ENCODE data around the gene WBP11.
A peak's percentile ranks its signal among the peaks of the same experiment; 100 is the strongest.

The WBP11 gene

DNA sequence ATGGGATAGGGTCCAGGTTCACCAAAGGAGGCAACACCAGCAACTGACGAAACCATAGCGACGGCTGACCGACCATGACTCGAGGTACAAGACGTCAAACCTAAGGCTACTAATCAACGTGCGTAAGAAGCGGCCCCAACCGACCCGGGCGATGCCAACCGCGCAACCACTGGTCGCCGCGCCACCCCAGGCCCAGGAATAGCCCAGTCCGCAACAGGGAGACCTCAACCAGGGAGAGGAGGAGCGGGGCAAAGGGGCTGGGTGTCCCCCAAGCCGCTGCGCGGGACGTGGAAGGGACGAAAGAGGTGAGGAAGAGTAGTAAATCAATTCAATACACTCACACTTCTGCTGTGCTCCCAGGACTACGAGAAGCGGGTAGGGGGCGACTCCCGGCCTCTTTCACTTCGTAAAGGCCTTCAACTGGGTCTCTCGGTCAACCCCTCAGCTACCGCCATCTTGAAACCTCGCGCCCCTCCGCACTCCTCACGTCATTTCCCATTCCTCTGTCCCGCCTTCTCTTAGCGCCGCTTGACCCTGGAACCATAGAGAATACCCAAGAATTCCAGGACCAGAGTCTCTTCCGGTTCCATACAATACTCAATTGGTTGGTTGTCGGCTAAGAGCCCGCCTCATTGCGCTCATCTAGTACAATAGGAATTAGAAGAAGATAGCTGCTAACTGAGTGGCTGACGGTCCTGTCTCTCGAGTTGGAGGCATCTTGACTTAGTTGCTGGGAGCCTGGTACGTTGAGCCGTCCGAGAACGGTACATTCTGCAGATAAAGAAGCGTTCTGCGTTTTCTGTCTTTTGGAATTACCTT lies at the start of gene WBP11, which contains the start of gene C12orf60:
Gene WBP11 (minus strand): TSS at position 468 of the 819 bp plus-strand sequence. CDS start 2,095 bp downstream, outside the sequence.
Gene C12orf60 (plus strand): TSS at position 660 of the 819 bp plus-strand sequence. CDS start 19,266 bp downstream, outside the sequence.
- peak; percentile 31 to 98 (median 89) for DNase-seq

DNA sequence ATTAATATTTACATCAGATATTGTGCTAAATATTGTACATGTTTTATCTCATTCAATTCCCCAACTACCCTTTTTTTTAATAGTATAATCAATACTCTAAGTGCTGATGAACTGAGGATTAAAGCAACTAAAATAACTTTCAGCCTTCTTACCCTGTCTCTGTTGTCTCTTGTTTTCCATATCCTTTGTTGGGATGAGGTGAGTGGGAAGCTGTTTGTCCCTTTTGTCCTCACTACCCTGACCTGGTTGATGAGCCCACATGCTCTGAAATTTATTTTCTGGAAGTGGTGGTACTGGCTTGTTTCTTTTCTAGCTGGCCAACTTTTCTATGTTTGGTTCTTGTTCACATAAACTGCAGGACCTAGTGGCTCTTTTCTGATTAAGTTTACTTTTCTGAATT lies 49.6 kb upstream of the WBP11 start:
- no peak for DNase-seq

DNA sequence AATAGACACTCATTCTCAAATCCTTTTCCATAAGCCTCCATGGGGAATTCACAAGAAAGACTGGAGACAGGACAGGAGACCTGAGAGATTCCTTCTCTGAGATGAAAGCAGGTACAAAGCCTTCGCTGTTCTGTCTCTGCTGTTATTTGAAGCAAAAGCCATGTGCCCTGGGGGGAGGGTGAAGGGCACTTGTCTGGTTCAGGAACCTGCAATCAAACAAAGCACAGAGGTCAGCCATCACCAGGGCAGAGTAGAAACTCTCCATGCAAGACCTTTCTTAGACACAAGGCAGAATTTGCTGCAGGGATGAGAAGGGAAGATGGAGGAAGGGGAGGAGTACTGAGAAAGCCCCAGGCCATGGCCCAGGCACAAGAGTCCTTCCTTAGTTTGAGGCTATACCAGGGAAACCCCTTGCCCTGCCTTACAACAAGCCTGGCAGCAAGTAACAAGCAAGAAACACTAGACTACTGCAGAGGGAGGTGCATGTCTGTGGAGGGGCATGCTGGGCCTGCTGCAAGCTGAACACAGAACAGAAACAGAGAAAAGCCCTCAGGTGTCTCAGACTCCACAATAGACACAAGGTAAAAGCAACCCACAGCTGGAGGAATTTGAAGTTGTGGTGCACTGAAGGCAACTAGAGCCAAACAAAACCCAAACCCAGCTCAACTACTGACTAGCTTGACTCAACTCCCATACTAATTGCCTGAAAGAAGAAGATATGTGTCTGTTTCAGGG lies 47.8 kb upstream of the WBP11 start:
- DNase-seq, result no peak

DNA sequence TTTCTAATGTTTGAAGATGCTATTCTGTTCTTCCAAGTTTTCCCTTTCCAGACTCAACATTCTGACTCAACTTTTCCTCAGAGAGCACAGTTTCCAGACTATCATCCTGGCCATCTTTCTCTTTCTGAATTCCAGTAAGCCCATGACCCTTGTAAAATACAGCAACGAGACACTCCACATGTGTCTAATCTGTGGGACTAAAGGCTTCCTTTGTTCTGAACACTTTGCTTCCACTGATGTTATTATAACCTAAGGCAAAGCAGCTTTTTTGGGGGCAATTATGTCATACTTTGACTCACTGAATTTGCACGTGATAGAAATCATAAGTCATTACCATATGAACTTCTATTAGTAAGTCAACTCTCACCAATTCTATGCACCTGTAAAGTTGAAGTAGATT lies 46.4 kb upstream of the WBP11 start:
- DNase-seq, result no peak

DNA sequence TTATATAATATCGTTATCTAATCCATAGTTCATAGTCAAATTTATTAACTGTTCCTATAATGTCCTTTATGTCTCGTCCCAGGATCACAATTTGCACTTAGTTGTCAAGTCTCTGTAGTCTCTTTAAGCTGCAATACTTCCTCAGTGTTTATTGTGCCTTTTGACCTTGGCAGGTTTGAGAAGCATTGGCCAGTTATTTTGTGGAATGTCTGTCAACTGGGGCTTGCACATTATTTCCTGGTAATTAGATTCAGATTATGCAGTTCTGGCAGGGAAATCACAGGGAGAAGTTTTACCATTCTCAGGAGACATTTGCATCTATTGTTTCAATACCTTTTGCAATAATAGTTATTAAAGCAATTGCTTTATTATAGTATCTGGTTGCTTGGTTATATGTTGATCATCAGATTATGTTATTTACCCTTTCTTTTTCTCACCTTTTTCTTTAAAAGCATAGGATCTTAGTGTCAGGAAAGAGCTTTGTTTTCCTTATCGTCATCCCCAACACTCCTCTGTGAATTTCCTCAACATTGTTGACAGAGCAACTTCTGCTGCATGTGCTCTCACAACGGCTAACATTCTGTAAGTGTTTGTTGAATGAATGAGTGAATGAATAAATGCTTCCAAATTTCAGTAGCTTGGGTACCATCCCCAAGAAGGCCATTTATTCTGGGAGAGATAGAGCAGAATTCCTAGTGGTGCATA lies 43.8 kb upstream of the WBP11 start:
- no peak for DNase-seq

DNA sequence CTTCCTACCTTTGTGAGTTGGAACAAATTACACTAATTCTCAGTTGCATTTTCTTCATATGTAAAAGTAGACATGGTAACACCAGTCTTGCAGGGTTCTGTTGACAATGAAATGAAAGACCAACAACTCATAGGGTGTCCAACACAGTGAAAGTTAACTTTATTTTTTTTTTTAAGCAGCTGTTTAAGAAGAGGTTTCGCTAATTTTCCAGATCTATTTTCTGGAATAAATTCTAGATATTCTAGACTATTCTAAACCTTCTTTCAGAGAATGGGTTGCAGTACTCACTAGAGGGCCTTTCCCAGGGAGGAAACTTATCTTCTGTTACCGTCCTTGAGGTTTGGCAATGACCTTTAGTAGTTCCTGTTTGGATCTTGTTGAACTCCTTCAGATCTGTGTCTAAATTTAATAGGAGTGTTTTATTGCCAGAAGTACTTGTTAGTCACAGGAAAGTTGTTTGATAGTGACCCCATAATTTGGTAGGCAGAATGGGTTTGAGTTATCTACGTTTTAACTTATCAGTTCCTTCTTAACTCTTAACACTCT lies 42.8 kb upstream of the WBP11 start:
- DNase-seq, result no peak

DNA sequence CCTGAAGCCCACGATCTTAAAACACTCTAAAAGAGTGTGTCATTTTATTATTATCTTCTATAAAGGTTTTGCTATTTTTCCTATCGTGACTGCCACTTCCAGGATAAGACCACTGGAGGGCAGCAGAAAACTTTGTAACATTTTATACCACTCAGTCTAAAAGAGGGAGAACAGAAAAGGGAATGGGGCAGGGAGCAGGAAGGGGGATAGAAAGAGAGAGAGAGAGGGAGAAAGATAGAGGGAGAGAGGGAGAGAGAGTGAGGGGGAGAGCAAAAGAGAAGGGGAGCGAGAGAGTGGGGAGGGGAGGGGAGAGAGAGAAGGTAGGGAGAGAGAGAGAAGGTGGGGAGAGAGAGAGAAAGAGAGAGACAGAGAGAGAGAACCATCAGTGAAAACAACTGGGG lies 42.1 kb upstream of the WBP11 start:
- peak in 15 of 51 donors; percentile 1 to 78 (median 8) for DNase-seq

DNA sequence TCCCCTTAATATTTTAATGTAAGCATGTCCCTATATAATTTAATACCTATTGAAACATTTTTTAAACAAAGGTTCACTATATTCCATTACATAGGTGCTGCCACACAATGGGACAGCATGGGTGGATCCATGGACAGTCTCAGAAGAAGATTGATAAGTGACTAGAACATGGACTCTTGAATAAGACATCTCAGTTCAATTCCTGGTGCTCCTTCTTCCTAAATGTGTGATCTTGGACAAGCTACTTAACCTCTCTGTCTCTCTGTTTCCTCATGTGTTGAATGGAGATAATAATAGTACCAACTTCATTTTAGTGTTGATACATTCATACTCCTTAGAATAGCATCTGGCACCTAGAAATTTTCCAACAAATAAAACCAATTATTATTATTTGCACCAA lies 41.1 kb upstream of the WBP11 start:
- no peak for DNase-seq

DNA sequence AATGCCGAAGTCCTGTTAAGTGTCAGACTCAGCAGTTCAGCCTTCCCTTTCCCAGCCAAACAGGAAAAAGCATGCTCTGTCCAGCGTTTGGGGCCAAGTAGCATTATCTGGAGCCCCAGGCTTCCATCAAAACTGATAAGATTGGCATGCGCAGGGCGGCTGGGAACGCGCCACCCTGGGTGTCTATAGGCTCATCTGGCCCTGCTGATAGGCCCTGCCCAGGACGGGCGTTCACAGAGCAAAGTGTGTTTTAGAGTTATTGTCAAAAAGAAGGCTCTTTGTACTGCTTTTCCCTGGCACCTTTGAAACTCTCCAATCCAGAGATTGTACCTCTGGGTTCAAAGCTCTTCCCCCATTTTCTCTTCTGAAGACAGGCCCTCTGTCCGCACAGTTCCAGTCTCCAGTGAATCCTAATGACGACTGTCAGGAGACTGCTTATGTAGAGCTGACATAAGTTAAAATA lies 40.2 kb upstream of the WBP11 start, which contains the start of gene ART4:
Gene ART4 (minus strand): TSS at position 102 of the 463 bp plus-strand sequence. CDS start 413 bp downstream, outside the sequence.
- no peak for DNase-seq

DNA sequence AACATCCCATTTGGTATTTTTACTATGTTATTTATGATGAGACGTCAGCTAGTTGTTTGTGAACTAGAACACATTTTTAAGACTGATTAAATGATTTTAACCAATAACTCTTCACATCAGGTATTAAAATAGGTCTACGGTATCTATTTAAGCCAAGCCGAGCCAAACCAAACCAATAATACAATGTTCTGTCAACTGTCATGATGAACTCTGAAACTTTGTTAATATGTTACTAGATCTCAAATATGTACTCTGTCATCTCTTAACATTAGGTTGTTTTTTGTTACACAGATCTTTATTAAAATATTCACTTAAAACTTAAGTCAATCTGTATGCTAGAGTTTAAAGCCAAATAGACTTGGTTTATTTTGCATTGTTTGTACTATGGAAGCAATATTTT lies 39.0 kb upstream of the WBP11 start:
- DNase-seq, result no peak

DNA sequence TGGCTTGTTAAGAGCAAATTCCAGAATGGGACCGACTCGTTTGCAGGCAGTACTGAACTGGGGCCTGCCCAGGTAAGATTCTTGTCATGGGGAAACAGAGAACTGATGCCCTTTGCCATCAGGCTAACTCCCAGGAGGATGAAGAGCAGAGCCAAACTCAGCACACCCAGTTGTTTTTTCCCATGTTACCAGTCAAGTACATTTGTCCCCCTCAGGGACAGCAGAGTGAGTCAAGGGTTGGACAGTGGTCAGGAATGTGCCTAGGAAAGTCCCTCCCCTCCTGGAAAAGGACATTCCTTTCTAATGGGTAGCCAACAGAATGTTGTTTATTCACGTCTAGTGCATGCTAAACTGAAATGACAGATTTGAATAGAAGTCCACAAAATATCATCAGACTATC lies 38.5 kb upstream of the WBP11 start:
- DNase-seq, result no peak

DNA sequence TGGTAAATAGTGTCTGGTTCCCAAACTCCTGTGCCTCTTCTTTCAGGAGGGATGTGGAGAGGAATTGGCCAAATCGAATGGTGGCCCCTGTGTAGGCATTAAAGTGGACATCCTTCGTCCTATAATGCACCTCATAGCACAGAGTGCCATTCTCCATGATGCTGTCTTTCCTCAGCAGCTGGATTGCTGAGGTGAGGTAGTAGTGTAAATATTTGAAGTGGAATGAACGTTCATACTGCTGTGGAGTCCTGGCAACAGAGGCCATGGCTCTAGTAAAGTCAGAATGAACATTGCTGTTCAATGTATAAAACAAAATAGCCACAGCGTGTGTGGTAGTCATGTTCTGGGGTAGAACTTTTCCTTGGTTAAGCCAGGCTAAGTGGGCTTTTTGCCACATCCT lies 37.3 kb upstream of the WBP11 start:
- DNase-seq, result no peak

DNA sequence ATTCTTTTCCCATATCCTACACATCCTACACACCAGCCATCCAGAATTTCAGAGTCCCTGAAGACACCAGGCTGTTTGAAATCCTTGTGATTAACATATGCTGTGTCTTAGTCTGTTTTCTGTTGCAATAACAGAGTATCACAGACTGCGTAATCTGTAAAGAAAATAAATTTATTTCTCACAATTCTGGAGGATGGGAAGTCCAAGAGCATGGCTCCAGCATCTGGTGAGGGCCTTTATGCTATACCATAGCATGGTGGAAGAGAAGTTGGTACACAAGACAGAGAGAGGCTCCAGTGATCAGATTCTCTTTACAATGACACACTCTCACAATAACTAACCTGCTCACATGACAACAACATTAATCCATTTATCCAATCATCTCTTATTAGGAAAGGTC lies 36.0 kb upstream of the WBP11 start:
- no peak for DNase-seq

DNA sequence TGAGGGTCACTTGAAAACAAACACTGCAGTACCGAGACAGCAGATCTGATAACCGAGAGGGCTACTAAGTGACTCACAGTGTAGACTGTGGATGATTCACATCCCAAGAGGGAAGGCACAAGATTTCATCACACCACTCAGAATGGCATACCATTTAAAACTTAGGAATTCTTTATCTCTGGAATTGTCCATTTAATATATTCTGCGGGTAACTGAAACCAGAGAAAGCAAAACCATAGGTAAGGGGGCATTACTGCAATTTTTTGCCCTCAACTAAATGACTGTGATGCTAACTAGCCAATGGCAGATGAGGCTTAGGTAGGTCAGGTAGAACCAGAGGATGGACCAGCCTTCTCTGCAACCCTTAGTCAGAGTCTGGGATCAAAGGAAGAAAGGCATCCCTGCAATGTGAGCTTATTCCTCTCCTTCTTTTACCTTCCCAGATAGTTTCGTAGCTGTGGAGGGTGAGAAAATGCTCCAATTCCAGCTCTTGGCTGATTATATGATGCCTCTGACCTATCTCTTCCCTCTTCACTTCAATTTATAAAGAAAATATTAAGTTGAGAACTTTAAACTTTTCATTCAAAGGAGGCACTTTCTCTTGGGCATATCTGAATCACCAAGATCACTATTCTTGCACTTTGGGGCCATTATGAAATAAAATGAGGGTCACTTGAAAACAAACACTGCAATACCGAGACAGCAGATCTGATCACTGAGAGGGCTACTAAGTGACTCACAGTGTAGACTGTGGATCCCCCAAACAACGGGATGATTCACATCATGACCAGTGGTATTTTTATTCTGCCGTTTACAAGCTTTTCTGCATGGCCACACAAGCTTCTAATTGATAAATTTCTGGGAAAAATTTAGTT lies 33.3 kb upstream of the WBP11 start:
- DNase-seq, result no peak

DNA sequence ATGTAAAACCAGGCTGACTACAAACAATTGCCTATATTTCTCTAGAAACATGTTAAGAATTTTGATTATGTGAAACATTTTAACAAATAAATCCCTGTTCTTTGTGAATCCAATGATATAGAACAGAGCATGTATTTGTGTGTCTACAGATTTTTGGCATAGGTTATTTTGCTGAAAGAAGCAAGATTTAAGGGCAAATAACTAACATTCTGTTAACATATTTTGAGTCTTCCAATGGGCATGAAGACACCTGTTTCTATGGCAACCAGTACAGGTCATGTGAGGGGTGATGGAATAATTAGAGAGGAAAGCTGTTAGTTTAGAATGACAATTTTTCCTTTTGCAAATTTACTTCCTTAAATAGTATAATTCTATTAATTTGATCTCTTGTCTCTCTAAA lies 31.2 kb upstream of the WBP11 start:
- no peak for DNase-seq

DNA sequence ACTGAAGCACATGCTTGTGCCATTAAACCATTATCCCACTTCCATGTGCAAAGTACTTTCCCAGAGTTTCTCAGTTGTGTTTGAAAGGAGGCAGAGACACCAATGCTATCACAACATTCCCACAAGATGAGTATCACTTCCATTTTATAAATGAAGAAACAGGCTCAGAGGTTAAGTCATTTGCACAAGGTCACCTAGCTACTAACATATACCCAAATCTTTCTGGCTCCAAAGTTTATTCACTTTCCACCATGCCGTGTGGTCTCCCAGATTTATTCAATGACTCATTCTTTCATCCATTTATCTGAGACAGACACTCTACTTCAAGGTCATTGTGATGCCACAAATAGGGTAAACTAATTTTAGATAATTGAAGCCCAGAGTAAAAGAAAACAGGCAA lies 30.7 kb upstream of the WBP11 start:
- DNase-seq, result no peak

DNA sequence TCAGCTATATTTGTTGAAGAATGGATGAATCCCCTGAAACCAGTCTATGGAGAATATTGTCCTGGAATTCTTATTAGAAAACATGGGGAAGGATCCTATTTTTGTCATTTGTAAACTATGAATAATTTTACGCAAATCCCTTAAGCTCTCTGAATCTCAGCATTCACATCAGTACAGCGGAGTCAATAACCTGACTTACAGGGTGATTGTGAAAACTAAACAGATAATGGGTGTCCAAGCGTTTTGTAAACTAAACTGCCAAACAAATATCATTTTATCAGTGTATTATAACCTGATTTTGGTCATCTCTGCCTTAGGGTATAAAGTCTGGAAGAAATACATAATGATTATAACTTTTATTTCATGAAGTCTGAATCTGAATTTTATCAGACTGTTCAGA lies 30.1 kb upstream of the WBP11 start:
- DNase-seq, result no peak

DNA sequence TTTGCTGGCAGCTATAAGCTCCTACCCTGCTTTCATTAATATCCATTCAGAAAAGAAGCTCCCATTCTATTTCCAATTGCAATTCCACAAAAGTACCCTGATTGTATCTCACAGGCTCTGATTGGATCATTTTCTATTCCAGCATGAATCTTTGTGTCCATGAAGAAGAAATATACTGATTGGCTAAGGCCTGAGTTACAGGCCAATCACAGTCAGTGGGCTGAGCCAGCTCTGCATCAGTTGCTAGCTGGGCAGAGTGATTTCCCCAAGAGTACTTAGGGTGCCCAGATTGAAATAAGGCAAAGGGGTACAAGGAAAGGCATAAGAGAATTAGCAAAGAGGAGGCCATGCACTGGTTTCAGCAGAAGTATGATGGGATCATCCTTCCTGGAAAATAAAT lies 25.6 kb upstream of the WBP11 start:
- DNase-seq, result peak in 6 of 51 donors; percentile 1 to 14 (median 4)

DNA sequence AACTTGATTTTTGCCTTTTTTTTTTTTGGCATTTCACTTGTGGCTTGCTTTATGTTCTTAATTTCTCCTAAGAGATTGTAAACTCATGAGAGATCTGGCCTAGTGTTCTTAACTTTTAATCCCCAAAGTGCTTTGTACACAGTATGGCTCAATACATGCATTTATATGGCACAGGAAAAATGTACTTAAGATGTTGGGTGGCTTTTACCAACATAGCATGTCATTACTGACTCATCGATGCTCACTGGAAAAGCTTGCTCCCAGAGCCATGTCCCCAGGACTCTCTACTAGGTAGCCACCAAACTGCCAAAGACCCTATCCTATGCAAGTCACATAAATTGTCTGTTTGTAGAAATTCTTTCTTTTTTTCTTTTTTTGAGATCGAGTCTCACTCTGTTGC lies 23.8 kb upstream of the WBP11 start:
- no peak for DNase-seq

DNA sequence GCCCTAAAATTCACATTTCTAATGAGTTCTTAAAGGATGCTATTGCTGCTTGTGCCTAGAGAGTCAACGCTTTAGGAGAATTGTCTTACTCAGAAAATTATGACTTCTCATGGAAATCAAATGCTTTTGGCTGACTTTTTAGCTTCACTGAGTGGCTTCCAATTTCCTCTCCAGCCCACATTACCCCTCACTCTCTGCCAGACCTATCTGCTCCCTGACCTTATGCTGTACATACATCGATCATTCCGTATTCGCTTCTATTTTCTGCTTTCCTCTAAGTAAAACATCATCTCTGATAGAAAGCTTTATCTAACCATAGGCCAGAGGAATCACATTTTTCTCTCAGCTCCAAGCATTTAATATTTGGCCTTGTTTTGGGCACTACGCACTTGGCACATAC lies 23.2 kb upstream of the WBP11 start:
- DNase-seq, result no peak

DNA sequence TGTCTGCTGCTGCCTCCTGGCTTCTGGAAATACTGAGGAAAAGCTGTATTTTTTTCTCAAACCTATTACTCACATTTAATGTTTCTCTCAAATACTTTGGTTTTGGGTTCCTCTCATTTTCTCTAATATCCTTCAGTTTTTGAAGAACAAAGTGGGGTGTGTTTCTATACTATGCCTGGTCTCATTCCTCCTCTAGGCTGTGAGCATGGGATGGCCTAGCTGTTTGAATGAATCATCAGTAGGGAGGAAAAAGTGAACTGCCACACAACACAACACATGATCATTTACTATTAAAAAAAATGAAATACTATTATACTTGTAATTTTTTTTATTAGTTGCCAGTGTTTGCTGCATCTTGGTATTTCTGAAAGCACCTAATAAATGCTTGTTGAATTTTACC lies 22.0 kb upstream of the WBP11 start:
- no peak for DNase-seq

Measured in hypothalamus (tissue), 51 donors.